Upper lobe of right lung (tissue), 1 donor: Measurements from ENCODE around the gene FBXL15. TPM values are rescaled to one million over a fixed set of nuclear protein-coding genes. Genes with fewer than 3 reads are reported as not detected.

Source experiments
- ATAC-seq: fragments of 200-7000 bp; cut with Tn5 transposase; one replicate; pipeline ENCODE4 v1.9.1; 2020; ENCODE audit warnings: mild to moderate bottlenecking, moderate library complexity
- DNase-seq: peaks from one replicate; pipeline ENCODE4 v3.0.0-alpha.2; 2020
- H3K27ac ChIP-seq: fragments of 200-600 bp; one replicate; pipeline ENCODE4 v1.8.0; 2022
- H3K27me3 ChIP-seq: fragments of 200-600 bp; one replicate; pipeline ENCODE4 v1.8.0; 2022; ENCODE audit warnings: mild to moderate bottlenecking
- H3K36me3 ChIP-seq: fragments of 200-600 bp; one replicate; pipeline ENCODE4 v1.8.0; 2022
- H3K4me1 ChIP-seq: fragments of 200-600 bp; one replicate; pipeline ENCODE4 v1.8.0; 2022
- H3K4me3 ChIP-seq: fragments of 200-600 bp; one replicate; pipeline ENCODE4 v1.8.0; 2022; ENCODE audit warnings: mild to moderate bottlenecking
- H3K9me3 ChIP-seq: fragments of 200-600 bp; one replicate; pipeline ENCODE4 v1.8.0; 2022
- CTCF ChIP-seq: fragments of 200-600 bp; IDR thresholded peaks from one replicate; pipeline ENCODE4 v1.8.0; 2022; ENCODE audit warnings: antibody characterized with exemption
- intact Hi-C: fragments of 100-400 bp; cut with DNase I; formaldehyde crosslinking; loops from one replicate; pipeline ENCODE4 v1.11.0; 2022
- total RNA-seq: library from RNA; stranded (reverse); fragmentation: NEBNext Ultra II Directional; extraction: Animal tissue kit (Norgen Biotek cat#: 25700); gene quantifications from one replicate; pipeline ENCODE4 v1.2.1, GENCODE V29; 2021
- donor health status: DM: no; HTN: yes; CAD: no; lungs with severe emphysema.

Gene FBXL15
- total RNA-seq, 1 donor from 2014 or later, result 16.0 TPM

- Histone ChIP-seq H3K4me3 (no peak overlapping the region), H3K27ac (no peak overlapping the region), H3K4me1 (peaks cover 25% of the 10 kb centered on the region), H3K9me3 (no peaks in the 10 kb centered on the region), H3K36me3 (no peaks in the 10 kb centered on the region), H3K27me3 (no peaks in the 10 kb centered on the region)
- intact Hi-C loops, result no loop called here
- no peak for TF ChIP-seq CTCF
- DNase-seq, result no peak
- ATAC-seq, result no peak
Observed at GRCh38 chr10:102389894-102390293, 30.7 kb upstream of the FBXL15 start.

GRCh38 chr10:102392306-102392705 is 28.3 kb upstream of the FBXL15 start:
- intact Hi-C loops, result no loop called here
- Histone ChIP-seq H3K36me3 (peaks cover under 1% of the 10 kb centered on the region), H3K4me3 (no peak overlapping the region), H3K27ac (no peak overlapping the region), H3K27me3 (no peaks in the 10 kb centered on the region), H3K9me3 (no peaks in the 10 kb centered on the region), H3K4me1 (peaks cover 23% of the 10 kb centered on the region)
- TF ChIP-seq CTCF, result no peak
- ATAC-seq, result no peak
- DNase-seq, result no peak

GRCh38 chr10:102393411-102394078 is 27.1 kb upstream of the FBXL15 start:
- Histone ChIP-seq H3K27me3 (no peaks in the 10 kb centered on the region), H3K4me1 (peaks cover 24% of the 10 kb centered on the region), H3K36me3 (peaks cover 13% of the 10 kb centered on the region), H3K27ac (peak overlapping the region; percentile 98), H3K4me3 (peak overlapping the region; percentile 87), H3K9me3 (no peaks in the 10 kb centered on the region)
- ATAC-seq (no peak), DNase-seq (no peak)
- intact Hi-C loops, result no loop called here
- TF ChIP-seq CTCF, result peak; percentile 95

GRCh38 chr10:102394079-102394800 is 26.4 kb upstream of the FBXL15 start:
- H3K36me3 ChIP-seq, result peaks cover 13% of the 10 kb centered on the region
- peak; percentile 98 for DNase-seq
- H3K27me3 ChIP-seq, result no peaks in the 10 kb centered on the region
- peak; percentile 11 for TF ChIP-seq CTCF
- H3K4me3 ChIP-seq, result peak overlapping the region; percentile 87
- peak; percentile 91 for ATAC-seq
- H3K27ac ChIP-seq, result peak overlapping the region; percentile 98
- intact Hi-C loops, result no loop called here
- H3K9me3 ChIP-seq, result no peaks in the 10 kb centered on the region
- H3K4me1 ChIP-seq, result peaks cover 31% of the 10 kb centered on the region

- Histone ChIP-seq H3K4me1 (peaks cover 34% of the 10 kb centered on the region), H3K9me3 (no peaks in the 10 kb centered on the region), H3K36me3 (peaks cover 13% of the 10 kb centered on the region), H3K4me3 (peak overlapping the region; percentile 87), H3K27me3 (no peaks in the 10 kb centered on the region), H3K27ac (peak overlapping the region; percentile 98)
- TF ChIP-seq CTCF, result no peak
- DNase-seq (peak; percentile 65), ATAC-seq (no peak)
- intact Hi-C loops, result no loop called here
Observed at GRCh38 chr10:102394801-102395399, 25.7 kb upstream of the FBXL15 start.
